VCaP (cell line): ENCODE data around the gene APEH.

Source experiments
- H3K27ac ChIP-seq: fragments of 450-650 bp; 2 replicates; pipeline ENCODE4 v1.5.1; 2017
- TF ChIP-seq, protein P1 (sequence below): fragments of 450-650 bp; conservative IDR thresholded peaks from 2 replicates; pipeline ENCODE4 v1.5.1; 2017; ENCODE audit warnings: mild to moderate bottlenecking, moderate library complexity

APEH gene

DNA sequence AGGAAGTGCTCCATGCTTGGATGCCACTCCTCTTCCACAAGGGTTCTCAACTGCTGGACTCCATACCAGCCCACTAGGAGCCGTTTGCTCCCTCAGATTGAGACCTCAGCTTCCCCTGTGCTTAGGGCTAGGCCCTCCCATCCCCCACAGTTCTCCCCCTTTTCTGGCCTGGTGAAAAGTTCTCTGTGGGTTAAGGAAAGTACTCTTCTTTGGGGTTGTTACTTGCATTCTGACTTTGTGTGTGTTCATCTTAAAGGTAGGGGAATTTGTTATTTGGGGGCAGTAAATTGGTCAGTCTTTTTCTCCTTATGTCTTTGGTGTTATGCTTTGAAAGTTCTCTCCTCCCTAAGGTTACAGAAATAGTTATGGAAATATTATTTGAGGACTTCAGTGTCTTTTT, 24.0 kb upstream of the APEH start:
- H3K27ac ChIP-seq, result no peak overlapping the region
- TF ChIP-seq, protein P1, sequence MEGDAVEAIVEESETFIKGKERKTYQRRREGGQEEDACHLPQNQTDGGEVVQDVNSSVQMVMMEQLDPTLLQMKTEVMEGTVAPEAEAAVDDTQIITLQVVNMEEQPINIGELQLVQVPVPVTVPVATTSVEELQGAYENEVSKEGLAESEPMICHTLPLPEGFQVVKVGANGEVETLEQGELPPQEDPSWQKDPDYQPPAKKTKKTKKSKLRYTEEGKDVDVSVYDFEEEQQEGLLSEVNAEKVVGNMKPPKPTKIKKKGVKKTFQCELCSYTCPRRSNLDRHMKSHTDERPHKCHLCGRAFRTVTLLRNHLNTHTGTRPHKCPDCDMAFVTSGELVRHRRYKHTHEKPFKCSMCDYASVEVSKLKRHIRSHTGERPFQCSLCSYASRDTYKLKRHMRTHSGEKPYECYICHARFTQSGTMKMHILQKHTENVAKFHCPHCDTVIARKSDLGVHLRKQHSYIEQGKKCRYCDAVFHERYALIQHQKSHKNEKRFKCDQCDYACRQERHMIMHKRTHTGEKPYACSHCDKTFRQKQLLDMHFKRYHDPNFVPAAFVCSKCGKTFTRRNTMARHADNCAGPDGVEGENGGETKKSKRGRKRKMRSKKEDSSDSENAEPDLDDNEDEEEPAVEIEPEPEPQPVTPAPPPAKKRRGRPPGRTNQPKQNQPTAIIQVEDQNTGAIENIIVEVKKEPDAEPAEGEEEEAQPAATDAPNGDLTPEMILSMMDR, result no peak

DNA sequence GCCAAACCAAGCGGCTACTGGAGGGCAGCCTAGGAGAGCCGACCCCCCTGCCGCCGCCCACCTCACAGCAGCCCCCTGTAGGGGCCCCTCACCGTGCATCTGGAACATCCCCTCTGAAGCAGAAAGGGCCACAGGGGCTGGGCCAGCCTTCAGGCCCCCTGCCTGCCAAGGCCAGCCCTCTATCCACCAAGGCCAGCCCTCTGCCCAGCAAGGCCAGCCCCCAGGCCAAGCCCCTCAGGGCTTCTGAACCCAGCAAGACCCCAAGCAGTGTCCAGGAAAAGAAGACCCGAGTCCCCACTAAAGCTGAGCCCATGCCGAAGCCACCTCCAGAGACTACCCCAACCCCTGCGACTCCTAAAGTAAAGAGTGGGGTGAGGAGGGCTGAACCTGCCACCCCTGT, 23.5 kb upstream of the APEH start:
- no peak overlapping the region for H3K27ac ChIP-seq

DNA sequence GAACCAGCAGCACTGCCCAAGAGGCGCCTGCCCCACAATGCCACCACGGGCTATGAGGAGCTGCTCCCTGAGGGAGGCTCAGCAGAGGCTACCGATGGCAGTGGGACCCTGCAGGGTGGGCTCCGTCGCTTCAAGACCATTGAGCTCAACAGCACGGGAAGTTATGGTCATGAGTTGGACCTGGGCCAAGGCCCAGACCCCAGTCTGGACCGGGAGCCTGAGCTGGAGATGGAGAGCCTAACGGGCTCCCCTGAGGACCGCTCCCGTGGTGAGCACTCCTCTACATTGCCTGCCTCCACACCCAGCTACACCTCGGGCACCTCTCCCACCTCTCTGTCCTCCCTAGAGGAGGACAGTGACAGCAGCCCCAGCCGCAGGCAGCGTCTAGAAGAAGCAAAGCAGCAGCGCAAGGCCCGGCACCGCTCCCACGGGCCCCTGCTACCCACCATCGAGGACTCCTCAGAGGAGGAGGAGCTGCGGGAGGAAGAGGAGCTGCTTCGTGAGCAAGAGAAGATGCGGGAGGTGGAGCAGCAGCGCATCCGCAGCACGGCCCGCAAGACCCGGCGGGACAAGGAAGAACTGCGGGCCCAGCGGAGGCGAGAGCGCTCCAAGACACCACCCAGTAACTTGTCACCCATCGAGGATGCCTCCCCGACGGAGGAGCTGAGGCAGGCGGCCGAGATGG, 21.8 kb upstream of the APEH start:
- H3K27ac ChIP-seq, result no peak overlapping the region
- TF ChIP-seq, protein P1, result no peak

More for the DNA sequence above, 23.5 kb upstream of the APEH start:
- TF ChIP-seq, protein P1, result no peak

DNA sequence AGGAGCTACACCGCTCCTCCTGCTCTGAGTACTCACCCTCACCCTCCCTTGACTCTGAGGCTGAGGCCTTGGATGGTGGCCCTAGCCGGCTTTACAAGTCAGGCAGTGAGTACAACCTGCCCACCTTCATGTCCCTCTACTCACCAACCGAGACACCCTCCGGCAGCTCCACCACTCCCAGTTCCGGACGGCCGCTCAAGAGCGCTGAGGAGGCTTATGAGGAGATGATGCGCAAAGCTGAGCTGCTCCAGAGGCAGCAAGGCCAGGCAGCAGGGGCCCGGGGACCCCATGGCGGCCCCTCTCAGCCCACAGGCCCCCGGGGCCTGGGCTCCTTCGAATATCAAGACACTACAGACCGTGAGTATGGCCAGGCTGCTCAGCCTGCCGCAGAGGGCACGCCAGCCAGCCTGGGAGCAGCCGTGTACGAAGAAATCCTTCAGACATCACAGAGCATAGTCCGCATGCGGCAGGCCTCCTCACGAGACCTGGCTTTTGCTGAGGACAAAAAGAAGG, 21.2 kb upstream of the APEH start:
- TF ChIP-seq, protein P1, result no peak
- no peak overlapping the region for H3K27ac ChIP-seq

DNA sequence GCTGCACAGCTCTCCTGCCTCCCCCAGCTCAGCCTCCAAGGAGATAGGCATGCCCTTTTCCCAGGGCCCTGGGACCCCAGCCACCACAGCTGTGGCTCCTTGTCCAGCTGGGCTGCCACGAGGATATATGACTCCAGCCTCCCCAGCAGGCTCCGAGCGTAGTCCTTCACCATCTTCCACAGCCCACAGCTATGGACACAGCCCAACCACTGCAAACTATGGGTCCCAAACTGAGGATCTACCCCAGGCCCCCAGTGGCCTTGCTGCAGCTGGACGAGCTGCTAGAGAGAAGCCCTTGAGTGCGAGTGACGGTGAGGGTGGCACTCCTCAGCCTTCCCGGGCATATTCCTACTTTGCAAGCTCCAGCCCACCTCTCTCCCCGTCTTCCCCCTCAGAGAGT, 20.5 kb upstream of the APEH start:
- TF ChIP-seq, protein P1, result no peak

DNA sequence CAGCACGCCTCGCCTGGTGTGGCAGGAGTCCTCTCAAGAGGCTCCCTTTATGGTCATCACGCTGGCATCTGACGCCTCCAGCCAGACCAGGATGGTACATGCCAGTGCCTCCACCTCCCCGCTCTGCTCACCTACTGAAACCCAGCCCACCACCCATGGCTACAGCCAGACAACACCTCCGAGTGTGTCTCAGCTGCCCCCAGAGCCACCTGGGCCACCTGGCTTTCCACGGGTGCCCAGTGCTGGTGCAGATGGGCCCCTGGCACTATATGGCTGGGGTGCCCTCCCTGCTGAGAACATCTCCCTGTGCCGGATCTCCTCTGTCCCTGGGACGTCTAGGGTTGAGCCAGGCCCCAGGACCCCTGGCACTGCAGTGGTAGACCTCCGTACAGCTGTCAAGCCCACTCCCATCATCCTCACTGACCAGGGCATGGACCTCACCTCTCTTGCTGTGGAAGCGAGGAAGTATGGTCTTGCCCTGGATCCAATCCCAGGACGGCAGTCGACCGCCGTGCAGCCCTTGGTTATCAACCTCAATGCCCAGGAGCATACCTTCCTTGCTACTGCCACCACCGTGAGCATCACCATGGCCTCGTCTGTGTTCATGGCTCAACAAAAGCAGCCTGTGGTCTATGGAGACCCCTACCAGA, 19.9 kb upstream of the APEH start:
- H3K27ac ChIP-seq, result no peak overlapping the region
- TF ChIP-seq, protein P1, result no peak

More for the DNA sequence above, 20.5 kb upstream of the APEH start:
- no peak overlapping the region for H3K27ac ChIP-seq

DNA sequence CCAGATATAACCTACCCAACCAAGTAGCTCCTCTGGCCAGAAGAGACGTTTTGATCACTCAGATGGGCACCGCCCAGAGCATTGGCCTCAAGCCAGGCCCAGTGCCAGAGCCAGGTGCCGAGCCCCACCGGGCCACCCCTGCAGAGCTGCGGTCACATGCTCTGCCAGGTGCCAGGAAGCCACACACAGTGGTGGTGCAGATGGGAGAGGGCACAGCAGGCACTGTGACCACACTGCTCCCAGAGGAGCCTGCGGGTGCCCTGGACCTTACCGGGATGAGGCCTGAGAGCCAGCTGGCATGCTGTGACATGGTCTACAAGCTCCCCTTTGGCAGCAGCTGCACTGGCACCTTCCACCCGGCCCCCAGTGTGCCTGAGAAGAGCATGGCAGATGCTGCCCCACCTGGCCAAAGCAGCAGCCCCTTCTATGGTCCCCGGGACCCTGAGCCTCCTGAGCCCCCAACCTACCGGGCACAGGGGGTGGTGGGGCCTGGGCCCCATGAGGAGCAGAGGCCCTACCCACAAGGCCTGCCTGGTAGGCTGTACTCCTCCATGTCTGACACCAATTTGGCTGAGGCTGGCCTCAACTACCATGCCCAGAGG, 19.1 kb upstream of the APEH start:
- TF ChIP-seq, protein P1, result no peak
- no peak overlapping the region for H3K27ac ChIP-seq
